IMR-90 (cell line): ENCODE data around the gene LCN12. TPM values are rescaled to one million over a fixed set of nuclear protein-coding genes. Genes with fewer than 3 reads are reported as not detected.

Experiments
- ATAC-seq: fragments of 200-7000 bp; cut with Tn5 transposase; 2 replicates; pipeline ENCODE4 v1.9.1; 2020; ENCODE audit warnings: low read depth, mild to moderate bottlenecking, moderate library complexity
- BruUV-seq: library from RNA; stranded (reverse); fragments of 400-500 nt; replicated peaks from 2 replicates; lab custom pipeline; 2021; lab: Mats Ljungman, UMichigan
- CTCF ChIA-PET: fragments of 300-600 bp; formaldehyde crosslinking; extraction: SDS; loops from one replicate; lab custom pipeline; 2021; ENCODE audit warnings: antibody characterized with exemption; lab: Yijun Ruan, JAX
- POLR2A ChIA-PET: fragments of 300-600 bp; sonication (Branson Sonifier 250); formaldehyde crosslinking; loops from one replicate; lab custom pipeline; 2022; ENCODE audit warnings: antibody characterized with exemption; ENCODE audit not compliant: unreplicated experiment; lab: Charles Lee
- DNase-seq: peaks from one replicate; pipeline ENCODE4 v3.0.0; 2013
- H2AFZ ChIP-seq: replicated peaks from 2 replicates; pipeline ENCODE3; 2013; ENCODE audit warnings: low read length, mild to moderate bottlenecking; ENCODE audit not compliant: poor library complexity
- H2AK5ac ChIP-seq: 2 replicates; pipeline ENCODE4 v1.6.1; 2013; ENCODE audit warnings: low read depth, low read length, inconsistent platforms
- H2AK9ac ChIP-seq: replicated peaks from 2 replicates; pipeline ENCODE3; 2013; ENCODE audit warnings: mild to moderate bottlenecking, low read depth, low read length, moderate library complexity; ENCODE audit not compliant: poor library complexity
- H2BK120ac ChIP-seq: 2 replicates; pipeline ENCODE4 v1.6.1; 2013; ENCODE audit warnings: low read depth, low read length, inconsistent platforms
- H2BK15ac ChIP-seq: 3 replicates; pipeline ENCODE4 v1.6.1; 2013; ENCODE audit warnings: low read depth, low read length, inconsistent platforms
- H2BK20ac ChIP-seq: 2 replicates; pipeline ENCODE4 v1.6.1; 2013; ENCODE audit warnings: low read depth, mild to moderate bottlenecking, inconsistent platforms, low read length, moderate library complexity
- H2BK5ac ChIP-seq: 2 replicates; pipeline ENCODE4 v1.6.1; 2013; ENCODE audit warnings: mild to moderate bottlenecking, low read depth, low read length, inconsistent platforms; ENCODE audit not compliant: poor library complexity, severe bottlenecking
- H3K14ac ChIP-seq: replicated peaks from 2 replicates; pipeline ENCODE4 v1.6.1; 2013; ENCODE audit warnings: low read depth, low read length, inconsistent platforms
- H3K18ac ChIP-seq: 2 replicates; pipeline ENCODE4 v1.6.1; 2013; ENCODE audit warnings: low read depth, low read length, control low read depth
- H3K23ac ChIP-seq: 2 replicates; pipeline ENCODE4 v1.6.1; 2013; ENCODE audit warnings: low read depth, low read length, inconsistent platforms
- H3K27ac ChIP-seq: 2 replicates; pipeline ENCODE4 v1.5.1; 2013; ENCODE audit warnings: mild to moderate bottlenecking, control low read depth, low read length; ENCODE audit not compliant: insufficient read depth
- H3K27me3 ChIP-seq: 2 replicates; pipeline ENCODE4 v1.6.1; 2013; ENCODE audit warnings: low read length; ENCODE audit not compliant: control insufficient read depth, insufficient read depth
- H3K36me3 ChIP-seq: 2 replicates; pipeline ENCODE4 v1.6.1; 2013; ENCODE audit warnings: low read length, mixed read lengths; ENCODE audit not compliant: control insufficient read depth, insufficient read depth
- H3K4ac ChIP-seq: 2 replicates; pipeline ENCODE4 v1.6.1; 2013; ENCODE audit warnings: low read depth, low read length, inconsistent platforms
- H3K4me1 ChIP-seq: 2 replicates; pipeline ENCODE4 v1.6.1; 2013; ENCODE audit warnings: low read length, mixed read lengths; ENCODE audit not compliant: control insufficient read depth, insufficient read depth
- H3K4me2 ChIP-seq: 2 replicates; pipeline ENCODE4 v1.6.1; 2013; ENCODE audit warnings: low read depth, mild to moderate bottlenecking, control low read depth, low read length, moderate library complexity
- H3K4me3 ChIP-seq: 2 replicates; pipeline ENCODE4 v1.5.1; 2013; ENCODE audit warnings: low read depth, mild to moderate bottlenecking, control low read depth, low read length, moderate library complexity; ENCODE audit not compliant: insufficient read depth
- H3K56ac ChIP-seq: 2 replicates; pipeline ENCODE4 v1.6.1; 2013; ENCODE audit warnings: low read length, inconsistent platforms; ENCODE audit not compliant: insufficient read depth; ENCODE audit errors: extremely low read depth
- H3K79me1 ChIP-seq, 2 experiments: 2 replicates each; pipeline ENCODE4 v1.6.1; 2013; ENCODE audit warnings: low read length in 2 of 2, inconsistent platforms in 1 of 2, low read depth in 1 of 2
- H3K9ac ChIP-seq: 2 replicates; pipeline ENCODE4 v1.6.1; 2013; ENCODE audit warnings: low read depth, low read length, control low read depth
- H3K9me1 ChIP-seq: 2 replicates; pipeline ENCODE4 v1.6.1; 2013; ENCODE audit warnings: low read length, inconsistent platforms; ENCODE audit not compliant: insufficient read depth
- H3K9me3 ChIP-seq: 2 replicates; pipeline ENCODE4 v1.6.1; 2013; ENCODE audit warnings: low read length; ENCODE audit not compliant: control insufficient read depth, insufficient read depth
- H4K20me1 ChIP-seq: 2 replicates; pipeline ENCODE4 v1.6.1; 2013; ENCODE audit warnings: low read length, inconsistent platforms; ENCODE audit not compliant: insufficient read depth
- H4K5ac ChIP-seq: 2 replicates; pipeline ENCODE4 v1.6.1; 2013; ENCODE audit warnings: mild to moderate bottlenecking, low read depth, low read length, control low read depth
- H4K8ac ChIP-seq, 2 experiments: 2 replicates each; pipeline ENCODE4 v1.6.1; 2013; ENCODE audit warnings: low read depth in 2 of 2, low read length in 2 of 2, control low read depth in 1 of 2, inconsistent platforms in 1 of 2
- H4K91ac ChIP-seq: 2 replicates; pipeline ENCODE4 v1.6.1; 2013; ENCODE audit warnings: low read depth, low read length, inconsistent platforms; ENCODE audit not compliant: insufficient read depth
- CEBPB ChIP-seq: IDR thresholded peaks from 2 replicates; pipeline ENCODE4 v1.6.1; 2012; ENCODE audit warnings: low read depth, low read length, improper control_type of control experiment
- CHD1 ChIP-seq: IDR thresholded peaks from 2 replicates; pipeline ENCODE4 v1.6.1; 2012; ENCODE audit warnings: low read depth, low read length, improper control_type of control experiment
- MXI1 ChIP-seq: IDR thresholded peaks from 2 replicates; pipeline ENCODE4 v1.6.1; 2012; ENCODE audit warnings: low read depth, mild to moderate bottlenecking, low read length, moderate library complexity, borderline replicate concordance
- NFE2L2 ChIP-seq: fragments of 150-350 bp; IDR thresholded peaks from 2 replicates; pipeline ENCODE4 v1.6.1; 2016; ENCODE audit warnings: low read depth, mild to moderate bottlenecking, low read length
- RAD21 ChIP-seq: IDR thresholded peaks from 2 replicates; pipeline ENCODE4 v1.6.1; 2012; ENCODE audit warnings: low read length, improper control_type of control experiment
- RFX5 ChIP-seq: IDR thresholded peaks from 2 replicates; pipeline ENCODE4 v1.8.0; 2012; ENCODE audit warnings: low read depth, mild to moderate bottlenecking, low read length, moderate library complexity
- WGBS, 2 experiments: methylation state at CpG; one replicate each; pipeline versions ENCODE4 v1.1.5 to v1.1.7; 2013; ENCODE audit warnings: missing lambda C conversion rate in 2 of 2; ENCODE audit not compliant: insufficient read length in 1 of 2; ENCODE audit errors: extremely low coverage in 2 of 2; 5-methylcytosine and 5-hydroxymethylcytosine counted together
- dilution Hi-C: fragments of 300-500 bp; cut with HindIII; formaldehyde crosslinking; loops from one replicate; pipeline ENCODE4 v1.14.3; 2018; ENCODE audit warnings: low sequenced_read_pairs; ENCODE audit not compliant: unreplicated experiment
- in situ Hi-C: fragments of 300-500 bp; cut with MboI; formaldehyde crosslinking; loops from 3 replicates; pipeline ENCODE4 v1.14.3; 2019; ENCODE audit warnings: low sequenced_read_pairs, inconsistent platforms, mixed read lengths
- intact Hi-C: fragments of 100-400 bp; cut with micrococcal nuclease; formaldehyde crosslinking; loops from 2 replicates; pipeline ENCODE4 v1.10.0; 2022
- polyA plus RNA-seq, 3 experiments: library from polyadenylated mRNA; depleted of rRNA; stranded (reverse); fragments of >200 nt; gene quantifications; 2 replicates each; pipeline ENCODE4 v1.2.3, GENCODE V29; 2012; ENCODE audit warnings: low replicate concordance in 1 of 3
- total RNA-seq: library from RNA; depleted of rRNA; stranded (reverse); fragments of >200 nt; gene quantifications from 2 replicates; pipeline ENCODE4 v1.2.3, GENCODE V29; 2012
- TF ChIP-seq, protein P1 (sequence below): conservative IDR thresholded peaks from 2 replicates; pipeline ENCODE4 v1.5.1; 2012; ENCODE audit warnings: mild to moderate bottlenecking, low read depth, low read length, improper control_type of control experiment

LCN12 gene
- total and polyA plus RNA-seq, 2 of the 4 experiments (the other 2 are of a cell fraction): 0.12 TPM; not detected in 1

DNA sequence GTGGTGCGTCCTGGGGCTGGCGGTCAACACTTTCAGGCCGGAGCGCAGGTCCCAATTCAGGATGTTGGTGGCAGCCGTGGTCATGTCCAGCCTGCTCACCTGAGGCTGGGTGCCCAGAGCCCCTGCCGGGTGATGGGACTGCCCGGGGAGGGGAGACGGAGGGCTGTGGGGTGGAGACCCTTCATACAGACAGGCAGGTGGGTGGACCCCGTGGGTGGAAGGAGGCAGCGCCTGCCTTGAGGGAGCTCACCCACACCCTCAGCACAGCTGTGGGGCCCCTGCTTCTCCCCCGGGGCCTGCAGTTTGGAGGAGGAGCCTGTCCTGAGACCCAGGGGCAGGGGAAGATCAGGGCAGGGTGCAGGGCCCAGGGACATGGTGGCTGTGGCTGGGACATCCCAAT, 18.3 kb downstream of the LCN12 start:
- ChIA-PET POLR2A (no interaction called here), CTCF (no interaction called here)
- Histone ChIP-seq H3K14ac (no peak overlapping the region), H2AK9ac (no peak overlapping the region), H4K91ac (no peak overlapping the region), H2BK5ac (no peak overlapping the region), H3K36me3 (no peaks in the 10 kb centered on the region), H3K4me1 (no peaks in the 10 kb centered on the region), H3K27me3 (peaks cover 19% of the 10 kb centered on the region), H3K4ac (no peak overlapping the region), H2BK120ac (no peak overlapping the region), H2BK20ac (no peak overlapping the region), H3K9ac (no peak overlapping the region), H3K9me1 (no peaks in the 10 kb centered on the region), H3K4me2 (no peak overlapping the region), H3K56ac (no peak overlapping the region), H3K79me1 (no peaks in the 10 kb centered on the region), H4K20me1 (no peaks in the 10 kb centered on the region), H3K18ac (no peak overlapping the region), H4K5ac (no peak overlapping the region), H3K27ac (no peak overlapping the region), H2BK15ac (no peak overlapping the region), H3K23ac (no peak overlapping the region), H3K4me3 (no peak overlapping the region), H4K8ac (no peak overlapping the region), H3K9me3 (no peaks in the 10 kb centered on the region), H2AK5ac (no peak overlapping the region), H2AFZ (no peak overlapping the region)
- WGBS, 2 experiments: no CpG with 5 or more reads among the region's 11 CpGs
- intact Hi-C loops (no loop called here), in situ Hi-C loops (no loop called here), dilution Hi-C loops (no loop called here)
- ATAC-seq (no peak), DNase-seq (no peak)
- no peak for TF ChIP-seq RFX5
- TF ChIP-seq MXI1: no peak
- TF ChIP-seq RAD21: no peak
- TF ChIP-seq, protein P1, sequence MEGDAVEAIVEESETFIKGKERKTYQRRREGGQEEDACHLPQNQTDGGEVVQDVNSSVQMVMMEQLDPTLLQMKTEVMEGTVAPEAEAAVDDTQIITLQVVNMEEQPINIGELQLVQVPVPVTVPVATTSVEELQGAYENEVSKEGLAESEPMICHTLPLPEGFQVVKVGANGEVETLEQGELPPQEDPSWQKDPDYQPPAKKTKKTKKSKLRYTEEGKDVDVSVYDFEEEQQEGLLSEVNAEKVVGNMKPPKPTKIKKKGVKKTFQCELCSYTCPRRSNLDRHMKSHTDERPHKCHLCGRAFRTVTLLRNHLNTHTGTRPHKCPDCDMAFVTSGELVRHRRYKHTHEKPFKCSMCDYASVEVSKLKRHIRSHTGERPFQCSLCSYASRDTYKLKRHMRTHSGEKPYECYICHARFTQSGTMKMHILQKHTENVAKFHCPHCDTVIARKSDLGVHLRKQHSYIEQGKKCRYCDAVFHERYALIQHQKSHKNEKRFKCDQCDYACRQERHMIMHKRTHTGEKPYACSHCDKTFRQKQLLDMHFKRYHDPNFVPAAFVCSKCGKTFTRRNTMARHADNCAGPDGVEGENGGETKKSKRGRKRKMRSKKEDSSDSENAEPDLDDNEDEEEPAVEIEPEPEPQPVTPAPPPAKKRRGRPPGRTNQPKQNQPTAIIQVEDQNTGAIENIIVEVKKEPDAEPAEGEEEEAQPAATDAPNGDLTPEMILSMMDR: no peak
- no peak for TF ChIP-seq CEBPB
- no peak for TF ChIP-seq NFE2L2
- TF ChIP-seq CHD1: no peak
- BruUV-seq: no TSS peak
